ENCODE measurements around the gene SMARCAD1.

Gene SMARCAD1

GRCh38 chr4:94228493-94229216 lies 21.0 kb downstream of the SMARCAD1 start:
- DNase-seq (ENCODE audit: low read depth): no peak

GRCh38 chr4:94232519-94232918 lies 24.9 kb downstream of the SMARCAD1 start:
- DNase-seq (ENCODE audit: low read depth): no peak

- DNase-seq (ENCODE audit: low read depth): no peak
Observed at GRCh38 chr4:94235825-94236224, 28.2 kb downstream of the SMARCAD1 start.

GRCh38 chr4:94237271-94237670 lies 29.6 kb downstream of the SMARCAD1 start:
- no peak for DNase-seq (ENCODE audit: low read depth)

GRCh38 chr4:94238160-94238559 lies 30.5 kb downstream of the SMARCAD1 start:
- no peak for DNase-seq (ENCODE audit: low read depth)

- DNase-seq (ENCODE audit: low read depth): no peak
Observed at GRCh38 chr4:94240384-94240783, 32.7 kb downstream of the SMARCAD1 start.

GRCh38 chr4:94244087-94244828 lies 36.6 kb downstream of the SMARCAD1 start:
- DNase-seq (ENCODE audit: low read depth): no peak

GRCh38 chr4:94244829-94245185 lies 37.1 kb downstream of the SMARCAD1 start:
- no peak for DNase-seq (ENCODE audit: low read depth)

- no peak for DNase-seq (ENCODE audit: low read depth)
Observed at GRCh38 chr4:94251094-94251493, 43.4 kb downstream of the SMARCAD1 start.

- no peak for DNase-seq (ENCODE audit: low read depth)
Observed at GRCh38 chr4:94253036-94253435, 45.4 kb downstream of the SMARCAD1 start.

GRCh38 chr4:94256144-94256783 lies 48.6 kb downstream of the SMARCAD1 start:
- DNase-seq (ENCODE audit: low read depth): no peak

GRCh38 chr4:94256828-94257227 lies 49.2 kb downstream of the SMARCAD1 start:
- no peak for DNase-seq (ENCODE audit: low read depth)

GRCh38 chr4:94262163-94263016 lies 54.7 kb downstream of the SMARCAD1 start:
- no peak for DNase-seq (ENCODE audit: low read depth)

GRCh38 chr4:94267037-94267436 lies 59.4 kb downstream of the SMARCAD1 start:
- DNase-seq (ENCODE audit: low read depth): no peak

- no peak for DNase-seq (ENCODE audit: low read depth)
Observed at GRCh38 chr4:94271248-94271647, 63.6 kb downstream of the SMARCAD1 start.

- no peak for DNase-seq (ENCODE audit: low read depth)
Observed at GRCh38 chr4:94274912-94275311, 67.2 kb downstream of the SMARCAD1 start.

GRCh38 chr4:94276204-94276603 lies 68.5 kb downstream of the SMARCAD1 start:
- no peak for DNase-seq (ENCODE audit: low read depth)

- no peak for DNase-seq (ENCODE audit: low read depth)
Observed at GRCh38 chr4:94277534-94277933, 69.9 kb downstream of the SMARCAD1 start.

GRCh38 chr4:94278781-94279180 lies 71.1 kb downstream of the SMARCAD1 start:
- no peak for DNase-seq (ENCODE audit: low read depth)

- DNase-seq (ENCODE audit: low read depth): no peak
Observed at GRCh38 chr4:94284889-94285288, 77.2 kb downstream of the SMARCAD1 start.

- DNase-seq (ENCODE audit: low read depth): no peak
Observed at GRCh38 chr4:94285666-94286065, 78.0 kb downstream of the SMARCAD1 start.

- DNase-seq (ENCODE audit: low read depth): no peak
Observed at GRCh38 chr4:94290245-94290644, 82.6 kb downstream of the SMARCAD1 start.

Data from T follicular helper cell (primary cell).